KOPT-K1 (cell line): ENCODE data around the gene SLC35F3.

ENCODE experiments used
- H3K27ac ChIP-seq: fragments of 200-600 bp; sonication (generic); 2 replicates; pipeline ENCODE4 v1.5.1; 2016; ENCODE audit warnings: antibody characterized with exemption, mild to moderate bottlenecking, low read depth, low read length; ENCODE audit not compliant: poor library complexity, severe bottlenecking
- H3K36me3 ChIP-seq: fragments of 200-600 bp; sonication (generic); 2 replicates; pipeline ENCODE4 v1.5.1; 2017; ENCODE audit warnings: antibody characterized with exemption, mild to moderate bottlenecking, low read length, moderate library complexity; ENCODE audit not compliant: insufficient read depth
- H3K9me3 ChIP-seq: fragments of 200-600 bp; sonication (generic); 2 replicates; pipeline ENCODE4 v1.5.1; 2017; ENCODE audit warnings: antibody characterized with exemption, low read length, mild to moderate bottlenecking; ENCODE audit not compliant: insufficient read depth, poor library complexity, severe bottlenecking

The SLC35F3 gene

GRCh38 chr1:234078143-234078542 is 173.7 kb downstream of the SLC35F3 start:
- Histone ChIP-seq H3K27ac (no peak overlapping the region), H3K9me3 (no peaks in the 10 kb centered on the region), H3K36me3 (no peaks in the 10 kb centered on the region)

GRCh38 chr1:234079896-234080295 is 175.4 kb downstream of the SLC35F3 start:
- H3K9me3 ChIP-seq: no peaks in the 10 kb centered on the region
- no peak overlapping the region for H3K27ac ChIP-seq
- H3K36me3 ChIP-seq: no peaks in the 10 kb centered on the region

GRCh38 chr1:234083460-234083859 is 179.0 kb downstream of the SLC35F3 start:
- H3K9me3 ChIP-seq: no peaks in the 10 kb centered on the region
- no peak overlapping the region for H3K27ac ChIP-seq
- H3K36me3 ChIP-seq: no peaks in the 10 kb centered on the region

- no peak overlapping the region for H3K27ac ChIP-seq
- no peaks in the 10 kb centered on the region for H3K36me3 ChIP-seq
Observed at GRCh38 chr1:234089396-234089795, 184.9 kb downstream of the SLC35F3 start.

GRCh38 chr1:234090212-234091064 is 186.0 kb downstream of the SLC35F3 start:
- no peak overlapping the region for H3K27ac ChIP-seq
- H3K36me3 ChIP-seq: no peaks in the 10 kb centered on the region

More at GRCh38 chr1:234089396-234089795, 184.9 kb downstream of the SLC35F3 start:
- H3K9me3 ChIP-seq: peaks cover 9% of the 10 kb centered on the region

GRCh38 chr1:234091065-234091401 is 186.6 kb downstream of the SLC35F3 start:
- Histone ChIP-seq H3K27ac (no peak overlapping the region), H3K36me3 (no peaks in the 10 kb centered on the region), H3K9me3 (peaks cover 9% of the 10 kb centered on the region)

More at GRCh38 chr1:234090212-234091064, 186.0 kb downstream of the SLC35F3 start:
- H3K9me3 ChIP-seq: peaks cover 9% of the 10 kb centered on the region

- H3K36me3 ChIP-seq: no peaks in the 10 kb centered on the region
- no peak overlapping the region for H3K27ac ChIP-seq
- peaks cover 9% of the 10 kb centered on the region for H3K9me3 ChIP-seq
Observed at GRCh38 chr1:234091876-234092275, 187.4 kb downstream of the SLC35F3 start.

GRCh38 chr1:234093107-234093506 is 188.6 kb downstream of the SLC35F3 start:
- peaks cover 9% of the 10 kb centered on the region for H3K9me3 ChIP-seq
- no peak overlapping the region for H3K27ac ChIP-seq

GRCh38 chr1:234093741-234094140 is 189.3 kb downstream of the SLC35F3 start:
- H3K27ac ChIP-seq: no peak overlapping the region
- H3K36me3 ChIP-seq: no peaks in the 10 kb centered on the region
- peaks cover 9% of the 10 kb centered on the region for H3K9me3 ChIP-seq

More at GRCh38 chr1:234093107-234093506, 188.6 kb downstream of the SLC35F3 start:
- no peaks in the 10 kb centered on the region for H3K36me3 ChIP-seq

- H3K9me3 ChIP-seq: peaks cover 9% of the 10 kb centered on the region
- H3K27ac ChIP-seq: no peak overlapping the region
- H3K36me3 ChIP-seq: no peaks in the 10 kb centered on the region
Observed at GRCh38 chr1:234094172-234094571, 189.7 kb downstream of the SLC35F3 start.

GRCh38 chr1:234096161-234096770 is 191.8 kb downstream of the SLC35F3 start:
- Histone ChIP-seq H3K27ac (no peak overlapping the region), H3K36me3 (no peaks in the 10 kb centered on the region), H3K9me3 (no peaks in the 10 kb centered on the region)

- no peaks in the 10 kb centered on the region for H3K9me3 ChIP-seq
- no peaks in the 10 kb centered on the region for H3K36me3 ChIP-seq
- no peak overlapping the region for H3K27ac ChIP-seq
Observed at GRCh38 chr1:234102583-234102982, 198.1 kb downstream of the SLC35F3 start.

GRCh38 chr1:234103198-234103597 is 198.7 kb downstream of the SLC35F3 start:
- Histone ChIP-seq H3K27ac (no peak overlapping the region), H3K9me3 (no peaks in the 10 kb centered on the region), H3K36me3 (no peaks in the 10 kb centered on the region)

- Histone ChIP-seq H3K27ac (no peak overlapping the region), H3K9me3 (no peaks in the 10 kb centered on the region), H3K36me3 (no peaks in the 10 kb centered on the region)
Observed at GRCh38 chr1:234106032-234106431, 201.6 kb downstream of the SLC35F3 start.

- Histone ChIP-seq H3K36me3 (no peaks in the 10 kb centered on the region), H3K9me3 (no peaks in the 10 kb centered on the region), H3K27ac (no peak overlapping the region)
Observed at GRCh38 chr1:234107416-234108021, 203.0 kb downstream of the SLC35F3 start.
